Subcutaneous abdominal adipose tissue (tissue), 5 donors: ENCODE data around the gene GLCE.
A peak's percentile ranks its signal among the peaks of the same experiment; 100 is the strongest.

Experiments
- H3K27ac ChIP-seq: one replicate; pipeline ENCODE4 v1.7.0; 2013; ENCODE audit warnings: low read depth, mild to moderate bottlenecking, inconsistent platforms, low read length, moderate library complexity
- H3K27me3 ChIP-seq, 5 donors: one replicate each; pipeline ENCODE4 v1.7.0; 2013; ENCODE audit warnings: low read length in 5 of 5, inconsistent platforms in 1 of 5; ENCODE audit not compliant: control insufficient read depth in 5 of 5, insufficient read depth in 4 of 5
- H3K36me3 ChIP-seq, 5 donors: one replicate each; pipeline ENCODE4 v1.7.0; 2013; ENCODE audit warnings: low read length in 5 of 5; ENCODE audit not compliant: control insufficient read depth in 5 of 5, insufficient read depth in 5 of 5
- H3K4me1 ChIP-seq, 5 donors: one replicate each; pipeline ENCODE4 v1.7.0; 2013; ENCODE audit warnings: low read length in 5 of 5, mild to moderate bottlenecking in 3 of 5, moderate library complexity in 1 of 5; ENCODE audit not compliant: control insufficient read depth in 5 of 5, insufficient read depth in 5 of 5
- H3K4me3 ChIP-seq, 5 donors: one replicate each; pipeline ENCODE4 v1.7.0; 2013; ENCODE audit warnings: low read length in 5 of 5, low read depth in 1 of 5
- H3K9ac ChIP-seq, 5 donors: one replicate each; pipeline ENCODE4 v1.7.0; 2013; ENCODE audit warnings: low read length in 5 of 5, mild to moderate bottlenecking in 4 of 5, moderate library complexity in 3 of 5
- H3K9me3 ChIP-seq, 5 donors: one replicate each; pipeline ENCODE4 v1.7.0; 2013; ENCODE audit warnings: low read length in 5 of 5; ENCODE audit not compliant: control insufficient read depth in 5 of 5
- donor health status: healthy.
- donor health status: healthy.
- donor health status: healthy.
- donor health status: healthy.
- donor health status: healthy.

GLCE gene

GRCh38 chr15:69160141-69160993 is at the start of gene GLCE:
Gene GLCE, plus strand, starts transcription at chr15:69160635. Its CDS starts 95,172 bp downstream, at chr15:69255807.
- Histone ChIP-seq H3K27me3 (no peaks in the 10 kb centered on the region), H3K9ac (peak within 1 kb of the TSS; percentile 51 to 96 (median 87)), H3K36me3 (no peaks in the 10 kb centered on the region), H3K9me3 (no peaks in the 10 kb centered on the region), H3K27ac (peak within 1 kb of the TSS; percentile 66), H3K4me3 (peak within 1 kb of the TSS; percentile 91 to 99 (median 94)), H3K4me1 (peaks cover 0 to 22% (median 15%) of the 10 kb centered on the region in 5 donors)

- Histone ChIP-seq H3K4me1 (peaks cover 9 to 22% (median 17%) of the 10 kb centered on the region in 5 donors), H3K4me3 (no peak overlapping the region), H3K27me3 (no peaks in the 10 kb centered on the region), H3K9me3 (no peaks in the 10 kb centered on the region), H3K9ac (no peak overlapping the region), H3K27ac (no peak overlapping the region), H3K36me3 (no peaks in the 10 kb centered on the region)
These were observed 46.0 kb upstream of the GLCE start for GRCh38 chr15:69114331-69114928.

- Histone ChIP-seq H3K9ac (no peak overlapping the region), H3K27me3 (no peaks in the 10 kb centered on the region), H3K36me3 (no peaks in the 10 kb centered on the region), H3K27ac (no peak overlapping the region), H3K9me3 (no peaks in the 10 kb centered on the region), H3K4me1 (peaks cover 13 to 28% (median 23%) of the 10 kb centered on the region in 5 donors), H3K4me3 (no peak overlapping the region)
These were observed 45.4 kb upstream of the GLCE start for GRCh38 chr15:69115031-69115430.

- Histone ChIP-seq H3K4me1 (peaks cover 13 to 40% (median 30%) of the 10 kb centered on the region in 5 donors), H3K27ac (no peak overlapping the region), H3K36me3 (no peaks in the 10 kb centered on the region), H3K4me3 (no peak overlapping the region), H3K9me3 (no peaks in the 10 kb centered on the region), H3K27me3 (no peaks in the 10 kb centered on the region), H3K9ac (no peak overlapping the region)
These were observed 44.0 kb upstream of the GLCE start for GRCh38 chr15:69116391-69116790.

GRCh38 chr15:69117431-69117871 is 43.0 kb upstream of the GLCE start:
- no peak overlapping the region for H3K9ac ChIP-seq
- H3K4me3 ChIP-seq, result no peak overlapping the region
- H3K27me3 ChIP-seq, result no peaks in the 10 kb centered on the region
- H3K4me1 ChIP-seq, result peaks cover 13 to 40% (median 31%) of the 10 kb centered on the region in 5 donors
- H3K36me3 ChIP-seq, result no peaks in the 10 kb centered on the region
- no peak overlapping the region for H3K27ac ChIP-seq
- no peaks in the 10 kb centered on the region for H3K9me3 ChIP-seq

GRCh38 chr15:69118089-69118488 is 42.3 kb upstream of the GLCE start:
- Histone ChIP-seq H3K27me3 (no peaks in the 10 kb centered on the region), H3K9ac (peak overlapping the region in 1 of 5 donors; percentile 31), H3K4me1 (peaks cover 13 to 40% (median 31%) of the 10 kb centered on the region in 5 donors), H3K4me3 (peak overlapping the region in 1 of 5 donors; percentile 8), H3K27ac (peak overlapping the region; percentile 78), H3K9me3 (no peaks in the 10 kb centered on the region), H3K36me3 (no peaks in the 10 kb centered on the region)

- Histone ChIP-seq H3K4me1 (peaks cover 13 to 40% (median 31%) of the 10 kb centered on the region in 5 donors), H3K9ac (peak overlapping the region in 3 of 5 donors; percentile 31 to 45 (median 37)), H3K27me3 (no peaks in the 10 kb centered on the region), H3K36me3 (no peaks in the 10 kb centered on the region), H3K4me3 (peak overlapping the region in 1 of 5 donors; percentile 8), H3K27ac (peak overlapping the region; percentile 78), H3K9me3 (no peaks in the 10 kb centered on the region)
These were observed 41.4 kb upstream of the GLCE start for GRCh38 chr15:69119001-69119400.

GRCh38 chr15:69119683-69120395 is 40.6 kb upstream of the GLCE start:
- Histone ChIP-seq H3K9ac (peak overlapping the region in 2 of 5 donors; percentile 5 to 42), H3K27me3 (no peaks in the 10 kb centered on the region), H3K4me3 (no peak overlapping the region), H3K27ac (peak overlapping the region; percentile 78), H3K4me1 (peaks cover 13 to 40% (median 31%) of the 10 kb centered on the region in 5 donors), H3K36me3 (no peaks in the 10 kb centered on the region), H3K9me3 (no peaks in the 10 kb centered on the region)

GRCh38 chr15:69120732-69121131 is 39.7 kb upstream of the GLCE start:
- Histone ChIP-seq H3K36me3 (no peaks in the 10 kb centered on the region), H3K4me3 (no peak overlapping the region), H3K27ac (no peak overlapping the region), H3K9me3 (no peaks in the 10 kb centered on the region), H3K27me3 (no peaks in the 10 kb centered on the region), H3K9ac (no peak overlapping the region), H3K4me1 (peaks cover 13 to 49% (median 36%) of the 10 kb centered on the region in 5 donors)
